GM19351 (cell line): ENCODE results near the gene HOXA7.

Experiments used
- ATAC-seq: cut with Tn5 transposase; IDR thresholded peaks from one replicate; pipeline ENCODE4 v1.9.1; 2021; ENCODE audit warnings: mild to moderate bottlenecking, moderate library complexity; ENCODE audit not compliant: unreplicated experiment

HOXA7 gene

GRCh38 chr7:27160546-27161213 lies 4.2 kb upstream of the HOXA7 start:
- ATAC-seq: peak; percentile 45

DNA sequence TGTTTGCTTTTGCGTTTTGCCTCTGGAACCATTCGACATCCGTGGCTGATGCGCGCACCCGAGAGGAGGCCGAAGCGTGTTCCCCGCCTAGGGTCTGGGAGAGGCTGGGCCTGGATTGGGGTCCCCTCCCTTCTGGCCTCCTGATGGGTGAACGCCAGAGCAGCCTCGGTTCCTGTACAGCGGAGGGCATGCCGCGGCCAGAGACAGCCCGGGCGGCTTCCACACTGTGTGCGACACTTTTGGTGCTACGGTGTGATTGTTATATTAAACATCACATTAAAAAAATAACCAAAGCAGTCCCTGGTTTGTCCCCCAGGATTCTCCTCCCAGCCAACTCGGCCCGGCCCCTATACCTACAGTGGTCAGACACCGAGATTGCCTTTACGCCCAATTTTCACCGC lies 3.7 kb upstream of the HOXA7 start:
- ATAC-seq: no peak

GRCh38 chr7:27159266-27160144 lies 3.0 kb upstream of the HOXA7 start:
- ATAC-seq: no peak

- ATAC-seq: no peak
Observed at GRCh38 chr7:27158436-27159265, 2.2 kb upstream of the HOXA7 start.

DNA sequence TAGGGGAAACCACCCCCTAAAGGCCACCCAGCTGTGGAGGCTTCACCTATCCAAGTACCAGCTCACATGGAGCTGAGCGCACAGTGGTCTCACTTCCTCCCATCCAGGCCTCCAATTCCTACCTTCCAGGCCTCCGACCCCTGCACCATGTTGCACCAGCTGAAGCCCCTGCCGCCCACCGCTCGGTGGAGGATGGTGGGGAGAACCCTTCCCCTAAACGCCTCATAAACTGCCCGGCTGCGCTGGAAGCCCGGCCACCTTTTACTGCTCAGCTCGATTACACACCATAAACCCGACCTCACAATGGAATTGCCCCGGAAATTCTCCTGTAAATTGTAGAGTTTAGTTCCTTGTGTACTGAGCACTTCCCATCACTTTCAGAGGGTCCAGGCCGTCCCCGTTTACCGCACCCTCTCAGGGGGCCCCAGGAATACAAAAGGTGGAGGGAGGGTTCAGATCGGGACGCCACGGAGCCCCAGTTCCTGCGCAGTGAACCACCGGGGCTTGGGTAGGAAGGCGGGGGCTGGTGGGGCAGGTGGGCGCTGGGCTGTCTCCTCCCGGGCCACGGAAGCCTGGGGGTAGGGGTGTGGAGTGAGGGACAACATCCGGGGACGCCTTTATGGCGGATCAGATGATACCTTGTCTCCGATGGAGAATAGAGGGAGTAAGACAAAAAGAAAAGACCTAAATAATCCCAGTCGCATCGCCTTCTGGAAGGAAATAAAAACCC lies 1.4 kb upstream of the HOXA7 start:
- ATAC-seq: no peak

GRCh38 chr7:27156916-27157701 lies 634 bp upstream of the HOXA7 start:
- no peak for ATAC-seq

GRCh38 chr7:27155816-27156507 lies 513 bp downstream of the HOXA7 start:
- ATAC-seq: no peak

- no peak for ATAC-seq
Observed at GRCh38 chr7:27154901-27155815, 1.3 kb downstream of the HOXA7 start.

GRCh38 chr7:27154369-27154768 lies 2.1 kb downstream of the HOXA7 start:
- ATAC-seq: no peak

DNA sequence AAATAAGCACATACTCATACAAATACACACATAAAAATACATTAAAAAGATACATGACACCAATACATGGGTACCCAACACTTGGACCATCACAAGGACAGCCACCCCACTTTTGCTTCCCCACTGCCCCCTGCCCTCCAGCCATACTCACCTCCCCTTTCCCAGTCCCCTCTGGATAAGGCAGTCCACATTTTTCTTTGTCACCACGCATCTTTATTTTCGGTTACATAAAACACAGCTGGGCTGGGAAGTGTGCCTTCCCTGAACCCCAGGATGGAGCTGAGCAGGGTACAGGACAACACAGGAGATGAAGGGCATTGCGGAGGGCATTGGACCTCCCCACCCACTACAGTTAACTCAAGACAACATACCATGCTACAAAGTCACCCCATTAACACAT lies 2.9 kb downstream of the HOXA7 start:
- no peak for ATAC-seq

GRCh38 chr7:27152816-27153442 lies 3.5 kb downstream of the HOXA7 start:
- ATAC-seq: no peak

DNA sequence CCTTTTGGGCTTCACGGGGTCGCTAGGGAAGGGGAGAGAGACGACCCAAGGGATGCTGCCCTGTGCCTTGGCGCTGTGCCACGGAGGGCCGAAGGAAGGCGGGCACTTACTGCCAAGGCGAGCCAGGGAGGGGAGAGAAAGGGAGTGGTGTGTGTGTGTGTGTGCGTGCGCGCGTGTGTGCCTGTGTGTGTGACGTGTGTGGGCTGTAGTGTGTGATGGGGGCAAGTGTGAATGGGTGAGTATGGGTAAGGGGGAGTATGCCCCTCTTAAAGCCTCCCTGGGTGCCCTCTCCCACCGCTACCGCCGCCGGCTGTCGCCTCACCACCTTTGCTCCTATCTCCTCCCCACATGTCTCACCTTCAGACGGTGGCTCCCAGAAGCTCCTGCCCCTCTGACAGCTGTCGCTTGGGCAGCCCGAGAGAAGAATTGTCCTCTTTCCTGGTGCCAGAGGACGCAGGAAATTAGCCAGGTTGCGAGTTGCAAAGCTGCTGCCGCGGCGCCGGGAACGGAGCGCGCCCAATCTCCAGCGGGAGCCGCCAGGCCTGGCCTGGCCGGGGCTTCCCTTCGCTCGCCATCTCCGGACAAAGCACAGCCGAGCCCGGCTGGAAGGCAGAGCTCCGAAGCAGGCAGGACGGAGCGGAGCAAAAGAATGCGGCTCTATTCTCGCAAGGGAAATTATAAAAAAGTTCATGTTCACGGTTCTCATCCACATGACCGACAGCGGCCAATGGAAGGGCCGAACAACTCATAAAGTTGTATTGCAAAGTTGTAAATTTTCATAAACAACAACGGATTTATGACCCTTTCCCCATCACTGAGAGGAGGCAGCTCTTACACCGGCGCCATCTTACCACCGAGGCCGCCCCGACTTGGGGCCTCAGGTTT lies 4.3 kb downstream of the HOXA7 start, which contains the start of gene HOXA3:
Gene HOXA3, minus strand, starts transcription at position 653 of the 885 bp plus-strand sequence. CDS start 41,943 bp downstream, outside the sequence.
- no peak for ATAC-seq

DNA sequence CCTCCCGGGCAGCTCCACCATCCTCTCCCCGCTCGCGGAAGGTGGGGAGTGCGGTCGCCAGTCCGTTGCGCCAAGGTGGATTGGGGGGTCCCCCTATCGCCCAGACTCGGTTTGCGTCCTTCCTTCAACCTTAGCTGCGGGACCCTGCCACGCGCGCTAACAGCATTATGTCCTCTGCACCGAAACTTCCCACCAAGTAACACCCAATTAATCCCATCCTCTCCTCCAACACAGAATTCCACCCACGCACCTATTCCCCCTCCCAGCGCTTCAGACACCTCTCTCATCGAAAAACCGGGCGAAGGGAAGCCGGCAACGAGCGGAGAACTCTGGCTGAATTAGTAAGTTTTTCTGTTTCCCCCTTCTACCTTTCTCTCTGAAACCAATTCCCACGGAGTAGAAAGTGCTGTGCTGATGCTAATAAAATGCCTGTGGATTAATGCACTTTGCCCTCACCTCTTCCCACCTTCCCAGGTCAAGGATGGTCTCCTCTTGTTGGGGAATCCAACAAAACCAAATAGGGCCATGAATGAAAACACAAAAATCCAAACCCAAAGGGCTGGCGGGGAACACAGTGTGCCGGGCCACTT lies 5.0 kb downstream of the HOXA7 start:
- ATAC-seq: no peak

DNA sequence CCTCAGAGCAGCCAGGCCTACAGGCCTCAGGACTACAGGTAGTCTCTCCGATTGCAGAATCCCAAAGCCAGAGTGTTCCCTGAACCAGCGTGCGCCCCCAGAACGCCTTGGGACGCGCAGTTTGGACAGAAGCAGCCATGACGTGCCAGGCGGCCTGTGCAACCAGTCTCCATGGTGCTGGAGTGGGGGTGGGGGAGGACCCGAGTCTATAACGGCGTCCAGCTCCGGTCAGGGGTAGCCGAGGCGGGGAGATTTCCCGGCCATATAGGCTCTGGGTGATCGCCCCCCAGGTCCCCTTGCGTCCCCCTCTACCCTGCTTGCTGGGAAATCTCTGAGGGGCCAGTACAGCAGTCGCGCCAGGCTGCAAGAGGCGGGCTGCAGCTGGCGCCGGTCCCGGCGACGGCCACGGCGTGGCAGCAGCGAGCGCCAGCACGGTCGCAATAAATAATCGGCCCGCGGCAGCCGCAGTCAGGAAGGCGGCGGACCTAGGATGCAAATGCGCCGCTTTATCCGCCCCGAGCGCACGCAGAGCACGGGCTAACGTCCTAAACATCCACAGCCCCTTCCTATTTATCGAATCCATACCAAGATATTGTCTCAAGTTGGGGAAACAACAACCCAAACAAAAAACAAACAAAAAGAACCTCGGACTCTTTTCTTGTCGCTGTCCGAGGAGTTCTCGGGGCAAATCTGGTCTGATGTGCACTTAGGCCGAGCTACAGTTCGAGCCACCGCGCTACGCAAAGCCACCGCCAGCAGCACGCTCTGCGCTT lies 5.7 kb downstream of the HOXA7 start:
- ATAC-seq: peak; percentile 90

GRCh38 chr7:27149842-27150567 lies 6.5 kb downstream of the HOXA7 start:
- no peak for ATAC-seq
